GM18861 (cell line): ENCODE measurements around the gene SMIM30.

ENCODE experiments used
- ATAC-seq: cut with Tn5 transposase; IDR thresholded peaks from one replicate; pipeline ENCODE4 v1.9.1; 2021; ENCODE audit not compliant: unreplicated experiment

The SMIM30 gene

GRCh38 chr7:113109718-113110117 lies 8.6 kb downstream of the SMIM30 start:
- no peak for ATAC-seq

GRCh38 chr7:113100121-113100603 lies 18.2 kb downstream of the SMIM30 start:
- no peak for ATAC-seq

GRCh38 chr7:113099284-113099919 lies 19.0 kb downstream of the SMIM30 start:
- ATAC-seq, result no peak

- ATAC-seq, result peak; percentile 60
These were observed 23.7 kb downstream of the SMIM30 start for GRCh38 chr7:113094517-113095249.

GRCh38 chr7:113093561-113093960 lies 24.8 kb downstream of the SMIM30 start:
- peak; percentile 45 for ATAC-seq

GRCh38 chr7:113092762-113093161 lies 25.6 kb downstream of the SMIM30 start:
- no peak for ATAC-seq

- no peak for ATAC-seq
These were observed 31.0 kb downstream of the SMIM30 start for GRCh38 chr7:113087071-113087998.

GRCh38 chr7:113086431-113086888 lies 31.9 kb downstream of the SMIM30 start, which contains the start of gene GPR85:
Gene GPR85, minus strand, starts transcription at chr7:113086827. Its CDS starts 2,106 bp downstream, at chr7:113084721.
- ATAC-seq, result peak; percentile 80

- ATAC-seq, result no peak
These were observed 32.5 kb downstream of the SMIM30 start for GRCh38 chr7:113085781-113086390.

GRCh38 chr7:113084496-113085172 lies 33.7 kb downstream of the SMIM30 start:
- no peak for ATAC-seq

- no peak for ATAC-seq
These were observed 34.4 kb downstream of the SMIM30 start for GRCh38 chr7:113083816-113084495.

- no peak for ATAC-seq
These were observed 35.1 kb downstream of the SMIM30 start for GRCh38 chr7:113083132-113083815.

- no peak for ATAC-seq
These were observed 40.0 kb downstream of the SMIM30 start for GRCh38 chr7:113078331-113078730.

GRCh38 chr7:113076703-113077102 lies 41.7 kb downstream of the SMIM30 start:
- no peak for ATAC-seq

- peak; percentile 82 for ATAC-seq
These were observed 46.9 kb downstream of the SMIM30 start for GRCh38 chr7:113071465-113071864.
